K562 (cell line): ENCODE results near the gene DCTN1. TPM values are rescaled to one million over a fixed set of nuclear protein-coding genes. Genes with fewer than 3 reads are reported as not detected.

Experiments
- ATAC-seq: fragments of 200-7000 bp; cut with Tn5 transposase; 3 replicates; pipeline ENCODE4 v1.9.1; 2020; ENCODE audit warnings: moderate library complexity
- BruUV-seq: library from RNA; stranded (reverse); fragments of 400-500 nt; replicated peaks from 2 replicates; lab custom pipeline; 2021; lab: Mats Ljungman, UMichigan
- CTCF ChIA-PET: fragments of 300-600 bp; formaldehyde crosslinking; extraction: SDS; loops from one replicate; lab custom pipeline; 2021; ENCODE audit warnings: low intra/inter-chr PET ratio; lab: Yijun Ruan, JAX
- POLR2A ChIA-PET: fragments of 300-600, 350-650 bp; sonication (Branson Sonifier 250); formaldehyde crosslinking; extraction: SDS; loops from one replicate; lab custom pipeline; 2021; ENCODE audit warnings: antibody characterized with exemption, inconsistent platforms; lab: Yijun Ruan, JAX
- DNase-seq, 4 experiments: peaks; one replicate each; pipeline versions ENCODE4 v3.0.0 to v3.0.0-alpha.2; 2011 to 2018; ENCODE audit warnings: low spot score in 3 of 4, mixed read lengths in 3 of 4; ENCODE audit errors: extremely low read depth in 1 of 4
- FAIRE-seq: peaks from 2 replicates; lab custom pipeline; 2011; peaks lifted over from hg19 to GRCh38; lab: Jason Lieb, UNC
- H2AFZ ChIP-seq: 2 replicates; pipeline ENCODE4 v1.6.0; 2011; ENCODE audit warnings: low read depth, low read length, control low read depth, inconsistent platforms
- H3K27ac ChIP-seq: fragments of 200-600 bp; 3 replicates; pipeline ENCODE4 v1.8.0; 2011; ENCODE audit warnings: low read depth, mild to moderate bottlenecking, control low read depth, inconsistent platforms, low read length, moderate library complexity, mixed read lengths; ENCODE audit errors: extremely low read depth
- H3K27me3 ChIP-seq, 2 experiments: fragments of 300-600 bp in 1 of 2; 2 replicates in 1 of 2; 3 replicates in 1 of 2; pipeline versions ENCODE4 v1.6.0 to v1.8.0; 2011; ENCODE audit warnings: inconsistent platforms in 2 of 2, low read length in 2 of 2, mild to moderate bottlenecking in 1 of 2, mixed read lengths in 1 of 2, moderate library complexity in 1 of 2; ENCODE audit not compliant: control insufficient read depth in 2 of 2, insufficient read depth in 2 of 2
- H3K36me3 ChIP-seq: fragments of 300-600 bp; 3 replicates; pipeline ENCODE4 v1.8.0; 2011; ENCODE audit warnings: mild to moderate bottlenecking, low read length, inconsistent platforms; ENCODE audit not compliant: control insufficient read depth, insufficient read depth
- H3K4me1 ChIP-seq, 2 experiments: fragments of 200-600 bp in 1 of 2; replicated peaks in 1 of 2; 2 replicates in 1 of 2; 3 replicates in 1 of 2; pipeline versions ENCODE4 v1.5.1 to v1.8.0; 2011; ENCODE audit warnings: inconsistent platforms in 2 of 2, low read length in 2 of 2, mild to moderate bottlenecking in 1 of 2, mixed read lengths in 1 of 2, moderate library complexity in 1 of 2; ENCODE audit not compliant: control insufficient read depth in 2 of 2, insufficient read depth in 2 of 2
- H3K4me2 ChIP-seq: 2 replicates; pipeline ENCODE4 v1.6.1; 2011; ENCODE audit warnings: low read length, control low read depth, inconsistent platforms, mixed read lengths; ENCODE audit not compliant: insufficient read depth
- H3K4me3 ChIP-seq: fragments of 200-600 bp; sonication (generic), shearing (Covaris generic); 2 replicates; pipeline ENCODE4 v1.5.1; 2016; ENCODE audit warnings: control low read depth, inconsistent platforms
- H3K79me2 ChIP-seq: fragments of 200-600 bp; 3 replicates; pipeline ENCODE4 v1.8.0; 2011; ENCODE audit warnings: low read length, inconsistent platforms; ENCODE audit not compliant: control insufficient read depth, insufficient read depth
- H3K9ac ChIP-seq, 2 experiments: 2 replicates each; pipeline versions ENCODE4 v1.6.0 to v1.6.1; 2011; ENCODE audit warnings: low read depth in 2 of 2, low read length in 2 of 2, control low read depth in 1 of 2, inconsistent platforms in 1 of 2, mild to moderate bottlenecking in 1 of 2, mixed read lengths in 1 of 2; ENCODE audit not compliant: insufficient read depth in 1 of 2
- H3K9me1 ChIP-seq: one replicate; pipeline ENCODE4 v1.6.0; 2011; ENCODE audit warnings: inconsistent platforms, mild to moderate bottlenecking, low read length, moderate library complexity; ENCODE audit not compliant: control insufficient read depth, insufficient read depth
- H3K9me3 ChIP-seq: replicated peaks from 2 replicates; pipeline ENCODE4 v1.5.1; 2011; ENCODE audit warnings: low read depth, low read length, inconsistent platforms; ENCODE audit not compliant: control insufficient read depth, insufficient read depth
- H4K20me1 ChIP-seq: replicated peaks from 2 replicates; pipeline ENCODE4 v1.6.1; 2011; ENCODE audit warnings: low read length, inconsistent platforms, mixed read lengths; ENCODE audit not compliant: control insufficient read depth, insufficient read depth
- BCL6 ChIP-seq: fragments of 250-450 bp; sonication (Bioruptor Pico); IDR thresholded peaks from 2 replicates; pipeline ENCODE4 v1.4.0; 2020
- CBX2 ChIP-seq: fragments of 200-600 bp; sonication (generic); IDR thresholded peaks from one replicate; pipeline ENCODE4 v1.6.1; 2012; ENCODE audit warnings: mild to moderate bottlenecking, low read length, inconsistent platforms; ENCODE audit not compliant: insufficient read depth, poor library complexity, severe bottlenecking
- CREM ChIP-seq: IDR thresholded peaks from 2 replicates; pipeline ENCODE4 v1.6.1; 2014; ENCODE audit warnings: antibody characterized with exemption, low read depth
- FOXM1 ChIP-seq, 2 experiments: fragments of 450-650 bp in 1 of 2; sonication (generic) in 1 of 2; formaldehyde crosslinking in 1 of 2; IDR thresholded peaks; 2 replicates each; pipeline versions ENCODE4 v1.6.1 to v1.9.0; 2017 to 2022; ENCODE audit warnings: low read depth in 2 of 2, mild to moderate bottlenecking in 2 of 2, missing genetic modification reagents in 1 of 2, moderate library complexity in 1 of 2
- MAZ ChIP-seq, 2 experiments: fragments of 450-650 bp in 1 of 2; sonication (generic) in 1 of 2; formaldehyde crosslinking; IDR thresholded peaks in 1 of 2; conservative IDR thresholded peaks in 1 of 2; 2 replicates each; pipeline versions ENCODE4 v1.4.0 to v1.5.0; 2020; ENCODE audit warnings: mild to moderate bottlenecking in 1 of 2, missing genetic modification reagents in 1 of 2
- MXI1 ChIP-seq: IDR thresholded peaks from 2 replicates; pipeline ENCODE4 v1.6.1; 2011; ENCODE audit warnings: low read depth, mild to moderate bottlenecking, improper control_type of control experiment, low read length
- WGBS: fragments of 100-300 bp; shearing (Covaris generic); methylation state at CpG from one replicate; pipeline ENCODE4 v1.1.6; 2016; ENCODE audit warnings: low coverage, mixed read lengths; ENCODE audit not compliant: insufficient coverage; ENCODE audit errors: missing lambda C conversion rate; 5-methylcytosine and 5-hydroxymethylcytosine counted together
- in situ Hi-C: fragments of 300-500 bp; cut with MboI; formaldehyde crosslinking; loops from 4 replicates; pipeline ENCODE4 v1.15.0; 2018; ENCODE audit warnings: inconsistent platforms, mixed read lengths
- intact Hi-C: fragments of 100-400 bp; cut with micrococcal nuclease; formaldehyde crosslinking; loops from 2 replicates; pipeline ENCODE4 v1.14.2; 2022
- polyA plus RNA-seq, 8 experiments: library from polyadenylated mRNA; depleted of rRNA in 4 of 8; stranded (reverse) in 5 of 8; unstranded in 3 of 8; fragments of >200 nt; fragmentation: Nextera tagmentation in 2 of 8; fragmentation: Illumina TruSeq in 1 of 8; extraction: Ambion mirVana in 2 of 8; extraction: Trizol in 1 of 8; gene quantifications; 2 replicates each; pipeline versions ENCODE4 v1.2.1 to v1.2.3, GENCODE V29; 2011 to 2014; ENCODE audit warnings: inconsistent platforms in 1 of 8, missing spikeins in 1 of 8
- total RNA-seq, 7 experiments: library from RNA; depleted of rRNA in 6 of 7; stranded (reverse); fragments of >200 nt in 6 of 7; fragmentation: Illumina TruSeq in 2 of 7; extraction: Trizol in 2 of 7; gene quantifications; 2 replicates each; pipeline versions ENCODE4 v1.2.1 to v1.2.3, GENCODE V29; 2011 to 2021; ENCODE audit warnings: low replicate concordance in 1 of 7
- TF ChIP-seq, protein P1 (sequence below): fragments of 250-450 bp; sonication (Bioruptor Pico); IDR thresholded peaks from 2 replicates; pipeline ENCODE4 v1.5.0; 2020; ENCODE audit warnings: mild to moderate bottlenecking, borderline replicate concordance
- TF ChIP-seq, protein P2 (sequence below): fragments of 250-450 bp; sonication (Bioruptor Pico); IDR thresholded peaks from 2 replicates; pipeline ENCODE4 v1.4.0; 2020; ENCODE audit warnings: mild to moderate bottlenecking, moderate library complexity
- TF ChIP-seq, protein P3 (sequence below): fragments of 450-650 bp; IDR thresholded peaks from 2 replicates; pipeline ENCODE4 v1.6.1; 2018; ENCODE audit not compliant: partially characterized antibody

The DCTN1 gene
- total and polyA plus RNA-seq, 9 of the 15 experiments (the other 6 are each of a cell fraction or from before 2014, with no cell fraction given), result 23.9 to 71.7 (median 45.0) TPM

DNA sequence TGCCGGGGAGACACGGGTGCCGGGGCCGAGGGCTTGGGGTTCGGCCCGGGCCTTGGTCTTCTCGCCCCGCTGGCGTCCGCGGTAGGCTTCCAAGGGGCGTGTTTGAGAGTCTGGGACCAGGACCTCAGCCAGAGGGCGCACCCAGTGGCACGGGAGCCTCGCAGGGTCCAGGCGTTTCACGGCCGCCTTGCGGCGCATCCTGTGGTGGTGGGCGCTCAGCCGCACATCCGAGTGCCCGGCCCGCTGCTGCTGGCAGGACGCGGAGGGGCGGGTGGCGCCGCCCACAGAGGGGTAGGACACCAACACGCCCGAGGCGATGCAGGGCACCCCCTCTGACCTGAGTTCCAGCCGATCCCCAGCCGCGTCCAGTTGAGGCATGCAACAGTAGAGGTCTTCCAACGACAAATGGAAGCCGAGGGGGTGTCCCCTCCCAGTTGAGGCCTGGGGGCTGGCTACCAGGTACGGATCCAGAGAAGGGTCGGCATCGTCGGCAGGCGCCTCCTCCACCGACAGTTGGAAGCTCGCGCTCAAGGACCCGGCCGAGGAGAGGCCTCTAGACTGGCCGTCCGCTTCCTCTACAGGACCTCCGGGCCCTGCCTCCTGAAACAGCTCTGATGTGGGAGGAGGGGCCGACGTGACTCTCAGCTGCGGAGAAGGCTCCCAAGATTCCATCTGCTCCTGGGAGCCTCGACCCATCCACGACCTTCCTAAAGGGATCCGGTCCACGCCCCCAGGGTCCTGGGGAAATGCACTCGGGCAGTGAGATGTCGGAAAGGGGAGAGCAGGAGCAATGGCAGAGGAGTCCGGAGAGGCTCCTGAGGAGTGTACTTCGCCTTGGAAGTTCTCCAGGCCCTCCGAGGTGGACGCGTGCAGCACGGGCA, 35.0 kb upstream of the DCTN1 start:
- H3K27ac ChIP-seq, result no peak overlapping the region
- no peak overlapping the region for H3K4me2 ChIP-seq
- CTCF ChIA-PET, result no interaction called here
- peak overlapping the region in 1 of 2 experiments; percentile 67; a peak in 1 of 4 replicates for H3K9ac ChIP-seq
- 40% methylated on average over 48 of the region's 66 CpGs for WGBS
- H3K9me1 ChIP-seq, result no peaks in the 10 kb centered on the region
- DNase-seq (no peak), ATAC-seq (no peak), FAIRE-seq (no peak)
- POLR2A ChIA-PET, result no interaction called here
- intact Hi-C loops, result no loop called here
- BruUV-seq, result no TSS peak
- H2AFZ ChIP-seq, result peak overlapping the region; percentile 28; the same call in 1 of the 2 replicates
- in situ Hi-C loops, result no loop called here
- no peaks in the 10 kb centered on the region for H3K79me2 ChIP-seq
- peaks cover 3 to 22% of the 10 kb centered on the region in 2 experiments; a peak in 4 of 5 replicates for H3K27me3 ChIP-seq
- peaks cover 0 to 30% of the 10 kb centered on the region in 2 experiments; a peak in 3 of 5 replicates for H3K4me1 ChIP-seq
- H3K9me3 ChIP-seq, result no peaks in the 10 kb centered on the region
- no peaks in the 10 kb centered on the region for H3K36me3 ChIP-seq
- H3K4me3 ChIP-seq, result no peak overlapping the region
- no peaks in the 10 kb centered on the region for H4K20me1 ChIP-seq
- TF ChIP-seq MXI1 (no peak), CBX2 (no peak), MAZ (CRISPR knock-in tag; conservative IDR thresholded peaks at IDR 0.05 in 1 of 2, IDR thresholded peaks at IDR 0.05 in 1 of 2) (no peak), FOXM1 (IDR thresholded peaks at IDR 0.05; ENCODE audit: low read depth) (no peak), FOXM1 (CRISPR knock-in tag; IDR thresholded peaks at IDR 0.05; ENCODE audit: low read depth) (no peak), BCL6 (CRISPR knock-in tag) (no peak), CREM (no peak)
- TF ChIP-seq, protein P1, sequence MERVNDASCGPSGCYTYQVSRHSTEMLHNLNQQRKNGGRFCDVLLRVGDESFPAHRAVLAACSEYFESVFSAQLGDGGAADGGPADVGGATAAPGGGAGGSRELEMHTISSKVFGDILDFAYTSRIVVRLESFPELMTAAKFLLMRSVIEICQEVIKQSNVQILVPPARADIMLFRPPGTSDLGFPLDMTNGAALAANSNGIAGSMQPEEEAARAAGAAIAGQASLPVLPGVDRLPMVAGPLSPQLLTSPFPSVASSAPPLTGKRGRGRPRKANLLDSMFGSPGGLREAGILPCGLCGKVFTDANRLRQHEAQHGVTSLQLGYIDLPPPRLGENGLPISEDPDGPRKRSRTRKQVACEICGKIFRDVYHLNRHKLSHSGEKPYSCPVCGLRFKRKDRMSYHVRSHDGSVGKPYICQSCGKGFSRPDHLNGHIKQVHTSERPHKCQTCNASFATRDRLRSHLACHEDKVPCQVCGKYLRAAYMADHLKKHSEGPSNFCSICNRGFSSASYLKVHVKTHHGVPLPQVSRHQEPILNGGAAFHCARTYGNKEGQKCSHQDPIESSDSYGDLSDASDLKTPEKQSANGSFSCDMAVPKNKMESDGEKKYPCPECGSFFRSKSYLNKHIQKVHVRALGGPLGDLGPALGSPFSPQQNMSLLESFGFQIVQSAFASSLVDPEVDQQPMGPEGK, result no peak
- TF ChIP-seq, protein P2, sequence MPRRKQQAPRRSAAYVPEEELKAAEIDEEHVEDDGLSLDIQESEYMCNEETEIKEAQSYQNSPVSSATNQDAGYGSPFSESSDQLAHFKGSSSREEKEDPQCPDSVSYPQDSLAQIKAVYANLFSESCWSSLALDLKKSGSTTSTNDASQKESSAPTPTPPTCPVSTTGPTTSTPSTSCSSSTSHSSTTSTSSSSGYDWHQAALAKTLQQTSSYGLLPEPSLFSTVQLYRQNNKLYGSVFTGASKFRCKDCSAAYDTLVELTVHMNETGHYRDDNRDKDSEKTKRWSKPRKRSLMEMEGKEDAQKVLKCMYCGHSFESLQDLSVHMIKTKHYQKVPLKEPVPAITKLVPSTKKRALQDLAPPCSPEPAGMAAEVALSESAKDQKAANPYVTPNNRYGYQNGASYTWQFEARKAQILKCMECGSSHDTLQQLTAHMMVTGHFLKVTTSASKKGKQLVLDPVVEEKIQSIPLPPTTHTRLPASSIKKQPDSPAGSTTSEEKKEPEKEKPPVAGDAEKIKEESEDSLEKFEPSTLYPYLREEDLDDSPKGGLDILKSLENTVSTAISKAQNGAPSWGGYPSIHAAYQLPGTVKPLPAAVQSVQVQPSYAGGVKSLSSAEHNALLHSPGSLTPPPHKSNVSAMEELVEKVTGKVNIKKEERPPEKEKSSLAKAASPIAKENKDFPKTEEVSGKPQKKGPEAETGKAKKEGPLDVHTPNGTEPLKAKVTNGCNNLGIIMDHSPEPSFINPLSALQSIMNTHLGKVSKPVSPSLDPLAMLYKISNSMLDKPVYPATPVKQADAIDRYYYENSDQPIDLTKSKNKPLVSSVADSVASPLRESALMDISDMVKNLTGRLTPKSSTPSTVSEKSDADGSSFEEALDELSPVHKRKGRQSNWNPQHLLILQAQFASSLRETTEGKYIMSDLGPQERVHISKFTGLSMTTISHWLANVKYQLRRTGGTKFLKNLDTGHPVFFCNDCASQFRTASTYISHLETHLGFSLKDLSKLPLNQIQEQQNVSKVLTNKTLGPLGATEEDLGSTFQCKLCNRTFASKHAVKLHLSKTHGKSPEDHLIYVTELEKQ (CRISPR knock-in tag), result no peak
- TF ChIP-seq, protein P3, sequence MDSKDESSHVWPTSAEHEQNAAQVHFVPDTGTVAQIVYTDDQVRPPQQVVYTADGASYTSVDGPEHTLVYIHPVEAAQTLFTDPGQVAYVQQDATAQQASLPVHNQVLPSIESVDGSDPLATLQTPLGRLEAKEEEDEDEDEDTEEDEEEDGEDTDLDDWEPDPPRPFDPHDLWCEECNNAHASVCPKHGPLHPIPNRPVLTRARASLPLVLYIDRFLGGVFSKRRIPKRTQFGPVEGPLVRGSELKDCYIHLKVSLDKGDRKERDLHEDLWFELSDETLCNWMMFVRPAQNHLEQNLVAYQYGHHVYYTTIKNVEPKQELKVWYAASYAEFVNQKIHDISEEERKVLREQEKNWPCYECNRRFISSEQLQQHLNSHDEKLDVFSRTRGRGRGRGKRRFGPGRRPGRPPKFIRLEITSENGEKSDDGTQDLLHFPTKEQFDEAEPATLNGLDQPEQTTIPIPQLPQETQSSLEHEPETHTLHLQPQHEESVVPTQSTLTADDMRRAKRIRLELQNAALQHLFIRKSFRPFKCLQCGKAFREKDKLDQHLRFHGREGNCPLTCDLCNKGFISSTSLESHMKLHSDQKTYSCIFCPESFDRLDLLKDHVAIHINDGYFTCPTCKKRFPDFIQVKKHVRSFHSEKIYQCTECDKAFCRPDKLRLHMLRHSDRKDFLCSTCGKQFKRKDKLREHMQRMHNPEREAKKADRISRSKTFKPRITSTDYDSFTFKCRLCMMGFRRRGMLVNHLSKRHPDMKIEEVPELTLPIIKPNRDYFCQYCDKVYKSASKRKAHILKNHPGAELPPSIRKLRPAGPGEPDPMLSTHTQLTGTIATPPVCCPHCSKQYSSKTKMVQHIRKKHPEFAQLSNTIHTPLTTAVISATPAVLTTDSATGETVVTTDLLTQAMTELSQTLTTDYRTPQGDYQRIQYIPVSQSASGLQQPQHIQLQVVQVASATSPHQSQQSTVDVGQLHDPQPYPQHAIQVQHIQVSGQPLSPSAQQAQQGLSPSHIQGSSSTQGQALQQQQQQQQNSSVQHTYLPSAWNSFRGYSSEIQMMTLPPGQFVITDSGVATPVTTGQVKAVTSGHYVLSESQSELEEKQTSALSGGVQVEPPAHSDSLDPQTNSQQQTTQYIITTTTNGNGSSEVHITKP, result no peak
